GM21786 (cell line): Measurements from ENCODE around the gene AFDN.
"Not testable (repeated sequence)": the region's sequence is repeated elsewhere in the genome, so short reads cannot be mapped to it uniquely, and the experiment has no call there.

ENCODE experiments used
- ATAC-seq: cut with Tn5 transposase; IDR thresholded peaks from one replicate; pipeline ENCODE4 v1.9.1; 2021; ENCODE audit not compliant: unreplicated experiment

AFDN gene

DNA sequence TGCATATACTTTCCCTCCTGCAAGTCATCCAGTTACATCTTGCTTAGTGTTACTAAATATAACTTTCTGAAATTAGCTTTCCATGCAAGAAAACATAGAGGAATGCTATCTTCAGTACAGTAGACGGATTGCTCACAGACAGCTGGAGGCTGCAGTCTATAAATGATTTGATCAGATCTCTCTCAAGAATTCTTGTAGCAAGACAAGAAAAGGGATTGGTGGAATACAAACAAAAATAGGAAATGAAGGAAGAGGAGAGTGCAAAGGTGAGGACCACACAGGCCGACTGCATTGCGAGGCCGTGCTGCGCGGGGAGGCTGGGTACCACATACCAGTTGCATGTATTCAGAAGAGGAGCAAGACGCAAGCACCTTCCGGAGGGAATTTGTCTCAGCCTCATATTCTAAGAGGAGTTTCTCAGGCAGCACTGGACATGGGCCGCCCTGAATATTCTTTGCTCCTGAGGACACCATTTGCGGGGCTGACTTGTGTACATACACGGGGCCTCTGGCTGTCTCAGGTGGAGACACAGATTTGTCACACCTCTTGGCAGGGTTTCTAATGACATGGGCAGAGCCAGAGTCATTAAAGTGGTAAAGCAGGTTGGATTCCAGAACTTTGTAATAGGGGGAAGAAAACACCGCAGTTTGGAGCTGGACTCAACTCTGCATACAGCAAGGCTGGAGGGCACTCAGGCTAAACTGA is 148.1 kb downstream of the AFDN start:
- no peak for ATAC-seq

DNA sequence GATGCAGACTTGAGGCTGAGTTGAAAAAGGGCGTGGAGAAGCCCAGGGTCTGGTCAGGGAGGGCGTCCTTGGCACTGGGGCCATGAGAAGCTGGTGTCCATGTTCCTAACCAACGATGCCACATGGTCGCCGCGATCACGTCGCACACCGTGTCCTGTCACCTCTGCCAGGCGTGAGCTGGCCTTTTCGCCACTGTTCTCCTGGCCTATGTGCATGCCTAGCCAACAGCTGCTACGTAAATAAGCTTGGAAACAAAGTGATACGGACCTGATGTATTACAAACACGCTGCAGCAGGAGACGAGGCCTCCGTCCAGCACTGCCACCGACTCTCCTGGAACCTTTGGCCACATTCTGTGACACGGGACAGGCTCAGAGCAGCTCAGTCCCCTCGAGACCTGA is 148.7 kb downstream of the AFDN start:
- no peak for ATAC-seq

GRCh38 chr6:167976116-167976657 is 149.5 kb downstream of the AFDN start:
- not testable (repeated sequence) for ATAC-seq

GRCh38 chr6:167976708-167977107 is 150.0 kb downstream of the AFDN start:
- ATAC-seq: no peak

- ATAC-seq: no peak
Measured at GRCh38 chr6:167977717-167978467, 151.2 kb downstream of the AFDN start.

GRCh38 chr6:167978607-167979006 is 151.9 kb downstream of the AFDN start:
- ATAC-seq: no peak

DNA sequence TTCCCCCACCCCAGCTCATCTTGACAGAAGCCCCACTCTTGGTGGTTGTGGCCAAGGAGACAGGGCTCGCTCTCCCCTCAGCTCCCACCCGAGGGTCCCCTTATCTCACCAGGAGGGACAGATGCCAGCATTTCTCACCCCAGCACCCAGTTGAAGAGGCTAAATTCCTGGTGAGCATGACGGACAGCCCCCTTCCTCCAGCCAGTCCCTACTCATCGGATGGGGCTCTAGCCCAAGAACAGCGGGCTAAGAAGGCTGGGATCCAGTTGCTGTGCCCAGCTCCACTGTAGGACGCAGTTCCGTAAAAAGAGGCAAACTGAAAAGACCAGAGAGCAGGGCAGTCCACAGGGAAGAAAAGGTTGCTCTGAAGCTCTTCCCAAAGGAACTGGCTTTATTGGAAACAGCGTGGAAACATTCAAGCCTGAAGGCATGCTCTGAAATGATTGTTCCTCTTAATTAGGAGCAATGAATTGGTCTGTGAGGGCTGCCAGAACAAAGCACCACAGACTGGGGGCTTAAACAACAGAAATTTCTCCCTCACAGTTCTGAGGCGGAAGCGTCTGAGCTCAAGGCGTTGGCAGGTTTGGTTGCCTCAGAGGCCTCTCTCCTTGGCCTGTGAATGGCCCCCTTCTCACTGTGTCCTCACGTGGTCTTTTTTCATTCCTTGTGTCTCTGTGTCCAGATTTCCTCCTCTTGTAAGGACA is 152.9 kb downstream of the AFDN start:
- ATAC-seq: no peak

- ATAC-seq: no peak
Measured at GRCh38 chr6:167980911-167981580, 154.3 kb downstream of the AFDN start.

DNA sequence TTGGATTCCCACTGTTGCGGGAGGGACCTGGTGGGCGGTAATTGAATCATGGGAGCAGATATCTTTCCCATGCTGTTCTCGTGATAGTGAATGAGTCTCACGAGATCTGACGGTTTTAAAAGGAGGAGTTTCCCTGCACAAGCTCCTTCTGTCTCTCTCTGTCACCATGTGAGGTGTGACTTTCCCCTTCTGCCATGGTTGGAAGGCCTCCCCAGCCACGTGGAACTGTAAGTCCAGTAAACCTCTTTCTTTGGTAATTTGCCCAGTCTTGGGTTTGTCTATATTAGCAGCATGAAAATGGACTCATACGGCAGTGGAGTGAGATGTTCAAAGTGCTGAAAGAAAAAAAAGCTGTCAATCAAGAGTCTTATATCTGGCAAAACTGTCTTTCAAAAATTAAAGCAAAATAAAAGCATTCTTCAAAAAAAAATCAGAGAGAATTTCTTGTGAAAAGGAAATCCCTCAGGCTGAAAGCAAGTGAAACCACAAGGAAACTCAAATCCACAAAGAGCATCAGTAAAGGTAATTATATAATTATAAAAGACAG is 155.3 kb downstream of the AFDN start:
- ATAC-seq: no peak

DNA sequence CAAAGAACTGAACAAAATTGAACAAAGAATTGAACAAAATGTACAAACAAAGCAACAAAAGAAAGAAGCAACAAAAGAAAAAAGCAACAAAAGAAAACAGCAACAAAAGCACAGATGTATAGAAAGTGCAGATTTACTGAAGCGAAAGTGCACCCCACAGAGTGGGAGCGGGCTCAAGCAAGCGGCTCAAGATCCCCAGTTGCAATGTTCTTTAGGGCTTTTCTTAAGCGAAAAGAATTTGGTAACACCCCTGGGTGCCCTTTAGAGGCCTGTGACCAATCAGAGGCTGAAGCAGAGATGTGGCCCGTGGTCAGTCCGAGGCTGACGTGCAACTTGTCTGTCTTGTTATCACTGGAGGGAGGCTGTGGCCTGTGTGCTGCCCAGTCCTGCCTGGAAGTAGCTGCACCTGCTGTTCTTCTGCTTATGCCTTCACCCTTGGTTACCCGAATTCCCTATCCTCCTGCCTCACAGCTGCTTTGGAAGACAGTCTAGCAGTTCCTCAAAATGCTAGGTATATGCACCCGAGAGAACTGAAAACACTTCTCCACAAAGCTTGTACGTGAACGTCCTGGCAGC is 157.5 kb downstream of the AFDN start:
- ATAC-seq: no peak

GRCh38 chr6:167984876-167985604 is 158.3 kb downstream of the AFDN start:
- no peak for ATAC-seq

GRCh38 chr6:167985911-167986595 is 159.3 kb downstream of the AFDN start:
- ATAC-seq: no peak

- no peak for ATAC-seq
Measured at GRCh38 chr6:167987396-167988153, 160.9 kb downstream of the AFDN start.

GRCh38 chr6:167988154-167988495 is 161.4 kb downstream of the AFDN start:
- no peak for ATAC-seq

GRCh38 chr6:167988945-167989841 is 162.5 kb downstream of the AFDN start:
- ATAC-seq: no peak

DNA sequence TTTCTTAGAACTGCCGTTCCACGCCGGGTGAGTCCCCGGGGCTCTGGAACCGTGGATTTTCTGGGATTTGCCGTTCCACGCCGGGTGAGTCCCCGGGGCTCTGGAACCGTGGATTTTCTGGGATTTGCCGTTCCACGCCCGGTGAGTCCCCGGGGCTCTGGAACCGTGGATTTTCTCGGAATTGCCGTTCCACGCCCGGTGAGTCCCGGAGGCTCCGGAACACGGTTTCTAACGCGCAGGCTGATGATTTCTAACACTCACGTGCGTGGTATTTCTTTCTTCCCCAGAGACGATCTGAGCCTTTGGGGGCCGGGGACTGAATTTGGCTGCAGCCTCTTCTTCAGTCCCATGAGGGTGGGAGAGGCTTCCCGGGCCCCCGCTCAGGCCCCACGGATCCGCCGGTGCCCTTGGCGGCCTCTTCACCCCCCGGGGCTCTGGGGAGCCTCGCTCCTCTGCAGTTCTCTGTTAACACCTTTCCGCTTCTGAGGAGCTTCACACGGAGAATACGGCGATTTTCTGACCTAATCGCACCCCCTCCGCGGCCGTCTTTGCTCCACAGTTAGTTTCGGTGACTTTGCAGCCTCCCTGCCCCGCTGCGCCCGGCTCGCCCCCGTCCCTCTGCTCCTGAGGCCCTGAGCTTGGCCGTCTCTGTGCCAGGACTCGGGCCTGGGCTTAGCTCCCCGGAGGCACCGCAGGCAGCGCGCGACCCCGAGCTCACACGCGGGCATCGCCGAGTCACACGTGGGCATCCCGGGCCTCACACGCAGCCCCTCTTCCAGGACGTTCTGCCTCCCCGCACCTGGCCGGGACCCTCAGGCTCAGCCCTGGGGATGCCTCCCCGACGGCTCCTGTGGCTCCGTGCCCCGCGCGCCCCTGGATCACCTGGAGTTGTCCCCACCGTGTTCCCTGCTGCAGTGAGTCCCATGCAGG is 163.6 kb downstream of the AFDN start:
- no peak for ATAC-seq

DNA sequence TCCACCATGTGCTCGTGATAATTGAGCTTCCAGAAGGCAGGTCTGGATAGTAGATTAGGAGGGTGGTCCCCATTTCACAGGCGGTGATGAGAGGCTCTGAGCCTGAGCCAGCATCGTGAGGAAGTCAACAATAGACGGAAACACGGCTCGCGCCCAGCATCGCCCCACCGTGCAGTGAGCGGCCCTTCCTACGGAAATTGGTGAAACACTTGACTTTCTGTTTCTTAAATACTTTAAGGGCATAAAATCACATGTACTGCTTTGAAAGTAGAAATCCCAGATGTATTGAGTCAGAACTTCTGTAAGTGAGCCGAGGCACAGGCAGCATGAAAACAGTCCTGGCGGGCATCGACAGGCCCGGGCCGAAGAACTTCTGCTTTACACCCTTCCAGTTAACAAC is 166.5 kb downstream of the AFDN start:
- no peak for ATAC-seq
